HG03469 (cell line): ENCODE measurements around the gene IL10RA.

Experiments
- ATAC-seq: cut with Tn5 transposase; IDR thresholded peaks from one replicate; pipeline ENCODE4 v1.9.1; 2021; ENCODE audit warnings: mild to moderate bottlenecking, moderate library complexity, moderate number of reproducible peaks; ENCODE audit not compliant: unreplicated experiment

IL10RA gene

GRCh38 chr11:117989351-117990102 lies 3.3 kb downstream of the IL10RA start:
- no peak for ATAC-seq

DNA sequence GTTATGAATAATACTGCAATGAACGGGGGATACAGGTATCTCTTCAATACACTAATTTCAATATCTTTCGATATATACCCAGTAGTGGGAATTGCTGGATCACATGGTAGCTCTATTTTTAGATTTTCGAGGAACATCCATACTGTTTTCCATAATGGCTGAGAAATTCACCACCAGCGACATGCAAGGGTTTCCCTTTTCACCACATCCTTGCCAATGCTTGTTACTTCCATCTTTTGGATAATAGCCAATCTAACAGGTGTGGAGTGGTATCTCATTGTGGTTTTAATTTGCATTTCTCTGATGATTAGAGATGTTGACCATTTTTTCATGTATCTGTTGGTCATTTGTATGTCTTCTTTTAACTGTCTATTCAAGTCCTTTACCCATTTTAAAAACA lies 5.9 kb downstream of the IL10RA start:
- no peak for ATAC-seq

- ATAC-seq: no peak
These were observed 6.4 kb downstream of the IL10RA start for GRCh38 chr11:117992620-117993019.

- no peak for ATAC-seq
These were observed 8.0 kb downstream of the IL10RA start for GRCh38 chr11:117993988-117994745.

DNA sequence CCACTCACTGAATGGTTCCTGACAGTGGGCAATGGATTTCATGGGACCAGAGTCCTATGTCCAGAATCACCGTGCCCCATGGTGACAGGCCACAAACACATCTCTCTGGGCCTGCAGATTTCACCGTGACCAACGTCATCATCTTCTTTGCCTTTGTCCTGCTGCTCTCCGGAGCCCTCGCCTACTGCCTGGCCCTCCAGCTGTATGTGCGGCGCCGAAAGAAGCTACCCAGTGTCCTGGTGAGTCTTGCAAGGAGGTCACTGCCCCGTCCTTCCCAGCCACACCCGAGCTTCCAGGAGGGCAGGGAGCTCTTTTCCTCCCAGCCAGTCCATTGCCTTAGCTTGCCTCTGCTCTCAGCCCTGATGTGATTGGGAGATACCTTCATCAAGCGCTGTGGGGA lies 9.3 kb downstream of the IL10RA start:
- no peak for ATAC-seq

GRCh38 chr11:117996058-117996457 lies 9.9 kb downstream of the IL10RA start:
- ATAC-seq: no peak

GRCh38 chr11:117997406-117997805 lies 11.2 kb downstream of the IL10RA start:
- ATAC-seq: no peak

DNA sequence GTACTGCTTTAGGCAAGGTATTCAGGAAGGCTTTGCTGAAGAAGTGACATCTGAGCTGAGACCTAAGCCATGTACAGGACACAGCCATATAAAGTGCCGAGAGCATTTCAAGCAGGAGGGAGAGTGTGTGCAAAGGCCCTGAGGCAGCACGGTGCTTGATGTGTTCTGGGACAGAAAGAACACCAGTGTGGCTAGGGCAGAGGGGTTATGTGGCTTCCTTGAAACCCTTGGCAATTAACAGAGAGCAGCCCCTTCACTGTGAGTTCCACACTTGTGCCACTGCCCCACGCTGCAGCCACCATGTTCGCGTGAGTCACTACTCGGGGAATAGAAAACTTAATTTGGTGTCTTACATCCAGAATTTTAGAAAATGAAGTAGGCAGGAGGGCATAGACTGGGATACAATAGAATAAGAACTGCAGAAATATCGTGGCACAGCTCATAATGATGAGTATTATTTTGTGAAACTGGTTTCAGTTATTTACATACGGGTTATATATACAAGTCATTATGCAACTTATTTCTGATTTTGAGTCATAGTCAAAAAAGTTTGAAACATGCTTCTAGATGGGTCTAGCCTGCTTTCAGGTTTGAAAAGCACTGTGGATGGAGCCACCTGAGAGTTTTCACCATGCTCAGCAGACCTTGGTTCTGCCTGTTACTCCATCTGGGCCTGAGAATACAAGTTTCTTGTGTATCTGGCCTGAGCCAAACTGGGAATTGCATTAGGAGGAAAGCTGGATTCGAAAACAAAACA lies 11.8 kb downstream of the IL10RA start:
- peak; percentile 52 for ATAC-seq

DNA sequence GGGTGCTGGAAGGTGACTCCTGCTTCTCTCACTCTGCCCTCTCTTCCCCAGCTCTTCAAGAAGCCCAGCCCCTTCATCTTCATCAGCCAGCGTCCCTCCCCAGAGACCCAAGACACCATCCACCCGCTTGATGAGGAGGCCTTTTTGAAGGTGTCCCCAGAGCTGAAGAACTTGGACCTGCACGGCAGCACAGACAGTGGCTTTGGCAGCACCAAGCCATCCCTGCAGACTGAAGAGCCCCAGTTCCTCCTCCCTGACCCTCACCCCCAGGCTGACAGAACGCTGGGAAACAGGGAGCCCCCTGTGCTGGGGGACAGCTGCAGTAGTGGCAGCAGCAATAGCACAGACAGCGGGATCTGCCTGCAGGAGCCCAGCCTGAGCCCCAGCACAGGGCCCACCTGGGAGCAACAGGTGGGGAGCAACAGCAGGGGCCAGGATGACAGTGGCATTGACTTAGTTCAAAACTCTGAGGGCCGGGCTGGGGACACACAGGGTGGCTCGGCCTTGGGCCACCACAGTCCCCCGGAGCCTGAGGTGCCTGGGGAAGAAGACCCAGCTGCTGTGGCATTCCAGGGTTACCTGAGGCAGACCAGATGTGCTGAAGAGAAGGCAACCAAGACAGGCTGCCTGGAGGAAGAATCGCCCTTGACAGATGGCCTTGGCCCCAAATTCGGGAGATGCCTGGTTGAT lies 12.6 kb downstream of the IL10RA start:
- ATAC-seq: no peak

DNA sequence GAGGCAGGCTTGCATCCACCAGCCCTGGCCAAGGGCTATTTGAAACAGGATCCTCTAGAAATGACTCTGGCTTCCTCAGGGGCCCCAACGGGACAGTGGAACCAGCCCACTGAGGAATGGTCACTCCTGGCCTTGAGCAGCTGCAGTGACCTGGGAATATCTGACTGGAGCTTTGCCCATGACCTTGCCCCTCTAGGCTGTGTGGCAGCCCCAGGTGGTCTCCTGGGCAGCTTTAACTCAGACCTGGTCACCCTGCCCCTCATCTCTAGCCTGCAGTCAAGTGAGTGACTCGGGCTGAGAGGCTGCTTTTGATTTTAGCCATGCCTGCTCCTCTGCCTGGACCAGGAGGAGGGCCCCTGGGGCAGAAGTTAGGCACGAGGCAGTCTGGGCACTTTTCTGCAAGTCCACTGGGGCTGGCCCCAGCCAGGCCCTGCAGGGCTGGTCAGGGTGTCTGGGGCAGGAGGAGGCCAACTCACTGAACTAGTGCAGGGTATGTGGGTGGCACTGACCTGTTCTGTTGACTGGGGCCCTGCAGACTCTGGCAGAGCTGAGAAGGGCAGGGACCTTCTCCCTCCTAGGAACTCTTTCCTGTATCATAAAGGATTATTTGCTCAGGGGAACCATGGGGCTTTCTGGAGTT lies 13.3 kb downstream of the IL10RA start:
- ATAC-seq: no peak

DNA sequence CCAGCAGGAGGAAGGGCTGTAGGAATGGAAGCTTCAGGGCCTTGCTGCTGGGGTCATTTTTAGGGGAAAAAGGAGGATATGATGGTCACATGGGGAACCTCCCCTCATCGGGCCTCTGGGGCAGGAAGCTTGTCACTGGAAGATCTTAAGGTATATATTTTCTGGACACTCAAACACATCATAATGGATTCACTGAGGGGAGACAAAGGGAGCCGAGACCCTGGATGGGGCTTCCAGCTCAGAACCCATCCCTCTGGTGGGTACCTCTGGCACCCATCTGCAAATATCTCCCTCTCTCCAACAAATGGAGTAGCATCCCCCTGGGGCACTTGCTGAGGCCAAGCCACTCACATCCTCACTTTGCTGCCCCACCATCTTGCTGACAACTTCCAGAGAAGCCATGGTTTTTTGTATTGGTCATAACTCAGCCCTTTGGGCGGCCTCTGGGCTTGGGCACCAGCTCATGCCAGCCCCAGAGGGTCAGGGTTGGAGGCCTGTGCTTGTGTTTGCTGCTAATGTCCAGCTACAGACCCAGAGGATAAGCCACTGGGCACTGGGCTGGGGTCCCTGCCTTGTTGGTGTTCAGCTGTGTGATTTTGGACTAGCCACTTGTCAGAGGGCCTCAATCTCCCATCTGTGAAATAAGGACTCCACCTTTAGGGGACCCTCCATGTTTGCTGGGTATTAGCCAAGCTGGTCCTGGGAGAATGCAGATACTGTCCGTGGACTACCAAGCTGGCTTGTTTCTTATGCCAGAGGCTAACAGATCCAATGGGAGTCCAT lies 14.1 kb downstream of the IL10RA start:
- no peak for ATAC-seq

- no peak for ATAC-seq
These were observed 14.6 kb downstream of the IL10RA start for GRCh38 chr11:118000850-118001228.

GRCh38 chr11:118001494-118001971 lies 15.3 kb downstream of the IL10RA start:
- no peak for ATAC-seq

DNA sequence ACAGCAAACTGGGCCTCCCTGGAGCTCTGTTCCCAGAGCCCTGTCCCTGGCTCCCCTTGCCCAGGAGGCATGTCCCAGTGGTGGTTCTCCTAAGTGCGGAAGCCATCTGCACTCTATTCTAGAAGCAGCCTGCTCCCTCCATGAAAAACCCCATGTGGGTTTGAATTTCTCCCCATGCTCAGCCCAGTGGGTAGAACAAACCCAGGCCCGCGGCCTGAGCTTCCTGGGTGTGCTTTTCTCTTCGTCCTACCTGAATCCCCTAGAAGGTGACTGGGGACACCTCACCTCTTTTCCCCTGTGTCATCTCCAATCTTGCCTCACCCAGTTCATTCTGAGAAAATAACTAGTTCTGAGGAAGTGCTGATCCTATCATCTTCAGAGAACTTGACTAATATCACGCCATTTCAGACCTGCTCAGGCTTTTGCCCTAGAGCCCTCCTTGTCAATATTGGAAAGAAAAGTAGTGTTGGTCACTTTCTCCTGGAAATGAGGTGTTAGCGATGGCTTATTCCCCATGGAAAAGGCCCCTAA lies 15.9 kb downstream of the IL10RA start:
- ATAC-seq: no peak

- no peak for ATAC-seq
These were observed 16.6 kb downstream of the IL10RA start for GRCh38 chr11:118002541-118003423.

- ATAC-seq: no peak
These were observed 17.3 kb downstream of the IL10RA start for GRCh38 chr11:118003456-118003855.

DNA sequence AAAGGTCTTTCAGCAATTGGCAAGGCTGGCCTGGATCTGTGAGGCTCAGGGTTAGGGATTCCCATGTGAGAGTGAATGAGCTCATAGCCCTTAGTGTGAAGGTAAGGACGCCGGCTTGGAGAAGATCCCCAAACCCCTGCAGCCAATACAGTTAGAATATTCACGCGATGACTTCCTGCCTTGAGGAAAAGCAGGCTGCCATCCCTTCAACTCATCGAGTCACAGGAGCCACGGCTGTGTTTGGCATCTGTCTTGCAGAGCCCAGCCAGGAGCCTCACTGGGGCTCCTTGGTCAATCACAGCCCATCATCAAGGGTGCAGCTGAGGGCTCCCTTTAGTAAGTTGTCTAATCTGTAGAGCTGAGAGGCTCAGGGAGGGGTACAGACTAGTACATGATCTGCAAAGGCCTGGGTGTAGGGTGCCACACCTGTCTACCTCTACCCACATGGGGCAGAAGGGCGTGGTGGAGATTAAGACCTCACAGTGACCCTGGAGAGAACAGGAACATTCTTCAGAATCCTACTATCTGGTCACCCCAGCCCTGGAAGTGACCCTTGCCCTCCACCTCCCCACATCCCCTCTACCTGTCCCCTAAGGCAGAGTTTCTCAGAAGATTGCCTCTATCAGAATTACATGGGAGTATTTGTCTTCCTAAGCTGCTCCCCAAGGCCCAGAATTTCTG lies 18.5 kb downstream of the IL10RA start:
- ATAC-seq: no peak
